ENCODE measurements around the gene ERMARD. TPM values are rescaled to one million over a fixed set of nuclear protein-coding genes. Genes with fewer than 3 reads are reported as not detected.
A peak's percentile ranks its signal among the peaks of the same experiment; 100 is the strongest.

Gene ERMARD
- total RNA-seq, 4 donors from 2014 or later: 14.3 to 31.9 (median 16.8) TPM

GRCh38 chr6:169720207-169720855 lies 31.1 kb upstream of the ERMARD start:
- H3K27ac ChIP-seq: no peak overlapping the region
- no peak for ATAC-seq
- peaks cover 0 to 22% of the 10 kb centered on the region in 2 donors for H3K36me3 ChIP-seq
- H3K9me3 ChIP-seq: no peaks in the 10 kb centered on the region
- WGBS, 2 donors (ENCODE audit: low coverage in 1 of 2): 90 to 100% methylated on average over 3 of the region's 3 CpGs
- TF ChIP-seq EP300 (IDR thresholded peaks at IDR 0.05) (no peak), POLR2A (IDR thresholded peaks at IDR 0.05) (no peak), CTCF (IDR thresholded peaks at IDR 0.05) (no peak), POLR2AphosphoS5 (IDR thresholded peaks at IDR 0.05) (no peak)
- no peak overlapping the region for H3K4me3 ChIP-seq
- H3K27me3 ChIP-seq: no peaks in the 10 kb centered on the region
- H3K4me1 ChIP-seq: peaks cover 4 to 44% (median 9%) of the 10 kb centered on the region in 3 donors

- H3K9me3 ChIP-seq: no peaks in the 10 kb centered on the region
- peak overlapping the region; percentile 82 to 99 (median 98) for H3K27ac ChIP-seq
- WGBS, 2 donors (ENCODE audit: low coverage in 1 of 2): 0 to 1% methylated on average over 6 to 22 of the region's 22 CpGs
- H3K36me3 ChIP-seq: peaks cover 0 to 4% of the 10 kb centered on the region in 2 donors
- TF ChIP-seq CTCF (IDR thresholded peaks at IDR 0.05) (no peak), POLR2AphosphoS5 (IDR thresholded peaks at IDR 0.05) (no peak), EP300 (IDR thresholded peaks at IDR 0.05) (no peak)
- peak; percentile 31 for ATAC-seq
- H3K4me1 ChIP-seq: peaks cover 4 to 48% (median 9%) of the 10 kb centered on the region in 3 donors
- peak overlapping the region; percentile 84 to 94 for H3K4me3 ChIP-seq
- H3K27me3 ChIP-seq: no peaks in the 10 kb centered on the region
Measured at GRCh38 chr6:169722362-169723199, 28.8 kb upstream of the ERMARD start.

- H3K27ac ChIP-seq: peak overlapping the region; percentile 82 to 99 (median 98)
- H3K4me3 ChIP-seq: peak overlapping the region; percentile 84 to 94
- no peaks in the 10 kb centered on the region for H3K9me3 ChIP-seq
- peak; percentile 57 for ATAC-seq
- peak; percentile 25 to 47 for TF ChIP-seq POLR2A (IDR thresholded peaks at IDR 0.05)
- peak; percentile 48 for TF ChIP-seq POLR2AphosphoS5 (IDR thresholded peaks at IDR 0.05)
- TF ChIP-seq EP300 (IDR thresholded peaks at IDR 0.05): no peak
- TF ChIP-seq CTCF (IDR thresholded peaks at IDR 0.05): peak in 1 of 4 experiments; percentile 4
- H3K36me3 ChIP-seq: peaks cover 0 to under 1% of the 10 kb centered on the region in 2 donors
- H3K27me3 ChIP-seq: no peaks in the 10 kb centered on the region
- peaks cover 4 to 46% (median 9%) of the 10 kb centered on the region in 3 donors for H3K4me1 ChIP-seq
- 0 to 3% methylated on average over 11 to 18 of the region's 70 CpGs for WGBS, 2 donors (ENCODE audit: low coverage in 1 of 2)
Measured at GRCh38 chr6:169723200-169723909, 28.1 kb upstream of the ERMARD start.

GRCh38 chr6:169723991-169724493 lies 27.4 kb upstream of the ERMARD start:
- TF ChIP-seq EP300 (IDR thresholded peaks at IDR 0.05) (no peak), POLR2A (IDR thresholded peaks at IDR 0.05) (peak in 1 of 2 donors; percentile 39), POLR2AphosphoS5 (IDR thresholded peaks at IDR 0.05) (no peak), CTCF (IDR thresholded peaks at IDR 0.05) (no peak)
- Histone ChIP-seq H3K27me3 (no peaks in the 10 kb centered on the region), H3K9me3 (no peaks in the 10 kb centered on the region), H3K4me3 (peak overlapping the region; percentile 53 to 84), H3K27ac (peak overlapping the region; percentile 82 to 99 (median 98)), H3K36me3 (no peaks in the 10 kb centered on the region), H3K4me1 (peaks cover 4 to 42% (median 9%) of the 10 kb centered on the region in 3 donors)
- 0% methylated on average over 5 of the region's 89 CpGs; no CpG with 5 or more reads in 1 of the 2 donors for WGBS, 2 donors (ENCODE audit: low coverage in 1 of 2)
- peak; percentile 60 for ATAC-seq

Measured in gastroesophageal sphincter (tissue), 4 donors.